ENCODE measurements around the gene OGDH. TPM values are rescaled to one million over a fixed set of nuclear protein-coding genes. Genes with fewer than 3 reads are reported as not detected.
"Not testable (repeated sequence)": the region's sequence is repeated elsewhere in the genome, so short reads cannot be mapped to it uniquely, and the experiment has no call there.

Gene OGDH
- total RNA-seq, 1 donor from 2014 or later: 70.4 TPM

GRCh38 chr7:44580945-44581878, 25.2 kb upstream of the OGDH start:
- DNase-seq (ENCODE audit: extremely low read depth, low read depth, low spot score): no peak

- peak; percentile 75 for DNase-seq (ENCODE audit: extremely low read depth, low read depth, low spot score)
Observed at GRCh38 chr7:44581879-44582603, 24.4 kb upstream of the OGDH start, which contains the start of gene TMED4. Gene TMED4, minus strand, starts transcription at chr7:44582231. Its CDS starts 25 bp downstream, at chr7:44582206.

GRCh38 chr7:44583146-44583865, 23.1 kb upstream of the OGDH start:
- DNase-seq (ENCODE audit: extremely low read depth, low read depth, low spot score): no peak

GRCh38 chr7:44587843-44588711, 18.4 kb upstream of the OGDH start:
- DNase-seq (ENCODE audit: extremely low read depth, low read depth, low spot score): peak; percentile 56

- DNase-seq (ENCODE audit: extremely low read depth, low read depth, low spot score): no peak
Observed at GRCh38 chr7:44590910-44591309, 15.5 kb upstream of the OGDH start.

- DNase-seq (ENCODE audit: extremely low read depth, low read depth, low spot score): no peak
Observed at GRCh38 chr7:44595934-44596635, 10.3 kb upstream of the OGDH start.

- not testable (repeated sequence) for DNase-seq (ENCODE audit: extremely low read depth, low read depth, low spot score)
Observed at GRCh38 chr7:44597181-44597580, 9.2 kb upstream of the OGDH start.

GRCh38 chr7:44599222-44599621, 7.2 kb upstream of the OGDH start:
- DNase-seq (ENCODE audit: extremely low read depth, low read depth, low spot score): no peak

GRCh38 chr7:44602576-44602910, 3.9 kb upstream of the OGDH start:
- no peak for DNase-seq (ENCODE audit: extremely low read depth, low read depth, low spot score)

- DNase-seq (ENCODE audit: extremely low read depth, low read depth, low spot score): no peak
Observed at GRCh38 chr7:44603193-44603592, 3.2 kb upstream of the OGDH start.

- no peak for DNase-seq (ENCODE audit: extremely low read depth, low read depth, low spot score)
Observed at GRCh38 chr7:44604941-44605340, 1.5 kb upstream of the OGDH start.

GRCh38 chr7:44607141-44608068, 978 bp downstream of the OGDH start:
- DNase-seq (ENCODE audit: extremely low read depth, low read depth, low spot score): no peak

- DNase-seq (ENCODE audit: extremely low read depth, low read depth, low spot score): no peak
Observed at GRCh38 chr7:44608916-44609648, 2.7 kb downstream of the OGDH start.

GRCh38 chr7:44609829-44610228, 3.4 kb downstream of the OGDH start:
- no peak for DNase-seq (ENCODE audit: extremely low read depth, low read depth, low spot score)

GRCh38 chr7:44615149-44615611, 8.8 kb downstream of the OGDH start:
- no peak for DNase-seq (ENCODE audit: extremely low read depth, low read depth, low spot score)

- DNase-seq (ENCODE audit: extremely low read depth, low read depth, low spot score): no peak
Observed at GRCh38 chr7:44615793-44616192, 9.4 kb downstream of the OGDH start.

GRCh38 chr7:44616545-44616944, 10.1 kb downstream of the OGDH start:
- DNase-seq (ENCODE audit: extremely low read depth, low read depth, low spot score): no peak

Data from glomerular endothelial cell (primary cell).